ENCODE data around the gene ZNF516.

ZNF516 gene

DNA sequence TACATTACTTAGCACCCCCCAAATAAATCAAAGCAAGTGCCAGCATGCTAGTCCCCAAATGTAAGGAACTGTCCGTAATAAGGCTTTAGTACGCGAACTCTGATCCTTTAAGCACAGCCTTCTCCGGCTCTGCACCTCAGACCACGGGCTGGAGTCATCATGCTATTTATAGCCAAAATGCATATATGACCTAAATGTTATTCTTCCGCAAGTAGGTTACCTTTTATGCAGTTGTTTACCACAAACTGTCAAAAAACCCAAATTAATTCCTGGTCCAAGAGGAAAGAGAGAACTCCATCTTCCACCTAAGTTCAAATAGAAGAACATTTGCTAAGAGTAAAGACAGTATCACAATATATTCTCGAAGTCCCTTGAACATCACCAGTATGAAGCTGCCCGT lies 42.7 kb downstream of the ZNF516 start:
- no peak for DNase-seq (ENCODE audit: low read depth)
- H3K4me3 ChIP-seq (ENCODE audit: low read depth, low read length) = no peak overlapping the region
- TF ChIP-seq, protein P1, sequence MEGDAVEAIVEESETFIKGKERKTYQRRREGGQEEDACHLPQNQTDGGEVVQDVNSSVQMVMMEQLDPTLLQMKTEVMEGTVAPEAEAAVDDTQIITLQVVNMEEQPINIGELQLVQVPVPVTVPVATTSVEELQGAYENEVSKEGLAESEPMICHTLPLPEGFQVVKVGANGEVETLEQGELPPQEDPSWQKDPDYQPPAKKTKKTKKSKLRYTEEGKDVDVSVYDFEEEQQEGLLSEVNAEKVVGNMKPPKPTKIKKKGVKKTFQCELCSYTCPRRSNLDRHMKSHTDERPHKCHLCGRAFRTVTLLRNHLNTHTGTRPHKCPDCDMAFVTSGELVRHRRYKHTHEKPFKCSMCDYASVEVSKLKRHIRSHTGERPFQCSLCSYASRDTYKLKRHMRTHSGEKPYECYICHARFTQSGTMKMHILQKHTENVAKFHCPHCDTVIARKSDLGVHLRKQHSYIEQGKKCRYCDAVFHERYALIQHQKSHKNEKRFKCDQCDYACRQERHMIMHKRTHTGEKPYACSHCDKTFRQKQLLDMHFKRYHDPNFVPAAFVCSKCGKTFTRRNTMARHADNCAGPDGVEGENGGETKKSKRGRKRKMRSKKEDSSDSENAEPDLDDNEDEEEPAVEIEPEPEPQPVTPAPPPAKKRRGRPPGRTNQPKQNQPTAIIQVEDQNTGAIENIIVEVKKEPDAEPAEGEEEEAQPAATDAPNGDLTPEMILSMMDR (IDR thresholded peaks at IDR 0.05; ENCODE audit: control insufficient read depth, extremely low read depth, insufficient read depth) = no peak

DNA sequence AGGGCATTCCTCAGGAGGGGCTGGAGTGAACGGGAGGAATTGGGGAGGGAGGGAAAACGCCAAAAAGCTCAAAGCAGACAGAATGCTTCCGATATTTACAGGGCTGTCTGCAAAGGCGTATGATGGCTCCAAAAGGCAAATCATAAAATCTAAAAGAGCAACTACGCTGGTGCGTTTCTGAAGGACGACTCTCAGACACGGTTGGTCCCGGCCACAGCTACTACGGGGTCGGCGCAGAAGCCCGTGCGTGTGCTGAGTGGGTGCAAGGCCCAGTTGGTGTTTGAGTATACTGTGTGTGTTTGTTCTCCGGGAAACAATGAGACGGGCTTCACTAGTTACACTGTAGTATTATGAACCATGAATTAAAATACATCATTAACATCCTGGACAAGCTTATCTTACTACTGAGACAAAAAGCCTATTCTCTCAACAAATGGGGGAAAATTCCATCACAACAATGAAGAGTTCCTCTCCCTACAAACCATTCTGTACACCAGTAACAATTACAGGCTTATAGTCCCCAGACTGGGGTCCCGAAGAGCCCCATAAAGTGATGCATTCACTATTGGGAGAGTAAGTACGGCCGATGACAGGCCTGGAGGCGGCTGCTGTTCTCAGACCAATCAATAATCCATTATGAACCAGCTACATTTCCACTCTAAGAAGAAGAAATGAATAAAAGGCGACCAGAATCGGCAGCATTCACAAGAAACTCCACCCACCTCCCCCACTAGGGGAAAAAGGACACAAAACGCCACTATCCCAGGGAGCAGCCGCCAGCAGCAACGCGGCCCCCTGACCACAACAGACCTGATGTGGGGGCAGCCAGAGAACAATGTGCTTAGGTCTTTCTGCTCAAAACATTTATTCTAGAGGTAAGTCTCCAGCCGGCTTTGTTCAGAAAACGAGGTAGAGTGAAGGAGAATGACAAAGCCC lies 43.4 kb downstream of the ZNF516 start:
- DNase-seq (ENCODE audit: low read depth) = no peak
- TF ChIP-seq, protein P1 (IDR thresholded peaks at IDR 0.05; ENCODE audit: control insufficient read depth, extremely low read depth, insufficient read depth) = no peak
- H3K4me3 ChIP-seq (ENCODE audit: low read depth, low read length) = no peak overlapping the region

DNA sequence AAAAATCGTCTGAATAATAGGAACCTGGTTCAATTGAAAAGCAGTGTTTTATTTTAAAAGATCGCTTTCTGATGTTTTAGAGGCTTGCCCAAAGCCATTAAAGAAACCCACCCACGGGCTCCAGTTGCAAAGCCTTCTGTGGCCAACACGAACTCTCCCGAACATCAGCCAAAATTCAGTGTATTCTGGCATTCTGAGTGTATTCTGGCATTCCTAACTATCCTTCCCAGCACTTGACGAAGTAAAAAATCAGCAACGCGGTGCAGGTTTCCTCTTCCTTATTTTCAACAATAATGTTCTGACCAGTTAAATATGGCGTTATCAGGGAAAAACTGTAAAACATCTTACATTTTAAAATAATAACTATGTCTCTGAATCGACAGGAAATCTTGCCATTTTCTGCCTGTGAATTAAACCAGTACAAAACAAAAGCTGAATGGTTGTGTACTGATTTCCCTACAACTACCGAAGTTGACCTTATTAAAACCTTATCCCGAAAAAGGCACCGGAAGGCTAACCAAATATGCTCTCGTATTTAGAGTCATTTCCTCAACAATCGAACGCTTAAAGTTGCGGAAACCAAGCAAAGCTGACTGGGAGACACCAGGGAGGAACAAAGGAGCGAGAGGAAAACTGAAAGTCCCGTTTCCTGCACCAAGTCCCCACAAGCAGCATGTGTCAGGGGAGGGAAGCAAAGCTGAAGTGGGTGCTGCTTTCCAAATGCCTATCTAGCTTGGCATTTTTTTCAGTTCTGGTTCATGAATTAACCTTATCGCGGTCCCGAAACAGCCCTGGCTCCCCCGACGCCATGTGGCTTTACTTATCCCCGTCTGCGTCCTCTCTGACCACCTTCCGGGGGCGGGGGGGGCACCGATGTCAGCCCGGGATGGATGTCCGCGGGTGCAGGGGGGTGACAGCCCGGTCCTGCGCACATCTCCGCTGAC lies 44.3 kb downstream of the ZNF516 start:
- TF ChIP-seq, protein P1 (IDR thresholded peaks at IDR 0.05; ENCODE audit: control insufficient read depth, extremely low read depth, insufficient read depth) = no peak
- no peak overlapping the region for H3K4me3 ChIP-seq (ENCODE audit: low read depth, low read length)
- DNase-seq (ENCODE audit: low read depth) = no peak

DNA sequence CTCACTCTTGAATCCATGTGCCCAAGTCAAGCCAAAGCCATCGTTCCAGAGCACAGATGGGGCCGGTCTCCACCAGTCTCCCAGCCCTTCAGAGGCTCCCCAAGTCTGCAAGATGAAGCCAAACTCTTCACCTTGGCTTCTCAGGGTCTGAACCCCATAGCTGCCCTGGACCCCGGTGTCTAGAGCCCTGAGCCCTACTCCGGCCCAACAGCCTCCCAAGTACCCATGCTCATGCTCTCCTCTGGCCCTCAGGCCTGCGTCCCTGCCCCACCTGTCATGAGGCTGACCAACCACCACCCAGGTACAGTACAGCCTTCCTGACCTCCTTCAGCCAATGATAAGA lies 46.0 kb downstream of the ZNF516 start:
- no peak for DNase-seq (ENCODE audit: low read depth)

DNA sequence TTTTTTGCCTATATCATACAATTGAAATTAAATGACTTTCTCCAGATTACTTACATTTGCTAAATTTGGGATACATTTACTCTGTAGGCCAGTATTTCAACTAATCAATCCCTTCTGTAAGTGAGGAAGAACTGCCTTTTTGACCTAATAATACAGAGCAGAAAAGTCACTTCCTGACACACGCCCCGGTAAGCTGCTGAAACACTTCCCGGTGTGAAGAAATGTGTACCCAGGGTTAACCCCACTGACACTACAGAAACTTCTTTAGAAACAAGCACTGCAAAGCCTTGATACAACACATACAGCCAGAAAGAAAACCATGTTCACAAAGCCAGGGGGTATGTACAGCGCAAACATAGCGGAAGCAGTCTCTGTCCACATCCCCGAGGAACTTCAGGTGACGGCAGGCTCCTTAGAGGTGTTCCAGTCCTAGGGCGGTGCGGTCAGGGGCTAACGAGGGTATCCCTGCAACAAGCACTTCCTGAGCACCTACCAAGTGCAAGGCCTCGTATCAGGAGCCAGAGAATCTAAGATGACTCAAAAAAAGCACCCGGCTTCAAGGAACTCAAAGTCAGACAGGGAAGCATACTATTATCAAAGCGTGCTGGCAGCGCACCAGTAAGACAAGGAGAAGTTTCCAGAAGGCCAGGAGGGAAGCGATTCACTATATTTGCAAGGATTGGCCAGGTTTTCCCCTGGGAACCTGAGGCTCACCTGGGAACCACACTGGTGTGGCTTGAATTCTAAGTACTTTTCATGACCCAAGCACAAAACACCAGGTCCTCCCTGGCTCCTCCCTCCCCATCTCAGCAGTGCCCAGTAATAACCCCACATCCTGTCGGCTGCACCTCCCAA lies 46.6 kb downstream of the ZNF516 start:
- TF ChIP-seq, protein P1 (IDR thresholded peaks at IDR 0.05; ENCODE audit: control insufficient read depth, extremely low read depth, insufficient read depth) = no peak
- no peak overlapping the region for H3K4me3 ChIP-seq (ENCODE audit: low read depth, low read length)
- DNase-seq (ENCODE audit: low read depth) = no peak

More for the DNA sequence above, 46.0 kb downstream of the ZNF516 start:
- no peak overlapping the region for H3K4me3 ChIP-seq (ENCODE audit: low read depth, low read length)
- TF ChIP-seq, protein P1 (IDR thresholded peaks at IDR 0.05; ENCODE audit: control insufficient read depth, extremely low read depth, insufficient read depth) = no peak

DNA sequence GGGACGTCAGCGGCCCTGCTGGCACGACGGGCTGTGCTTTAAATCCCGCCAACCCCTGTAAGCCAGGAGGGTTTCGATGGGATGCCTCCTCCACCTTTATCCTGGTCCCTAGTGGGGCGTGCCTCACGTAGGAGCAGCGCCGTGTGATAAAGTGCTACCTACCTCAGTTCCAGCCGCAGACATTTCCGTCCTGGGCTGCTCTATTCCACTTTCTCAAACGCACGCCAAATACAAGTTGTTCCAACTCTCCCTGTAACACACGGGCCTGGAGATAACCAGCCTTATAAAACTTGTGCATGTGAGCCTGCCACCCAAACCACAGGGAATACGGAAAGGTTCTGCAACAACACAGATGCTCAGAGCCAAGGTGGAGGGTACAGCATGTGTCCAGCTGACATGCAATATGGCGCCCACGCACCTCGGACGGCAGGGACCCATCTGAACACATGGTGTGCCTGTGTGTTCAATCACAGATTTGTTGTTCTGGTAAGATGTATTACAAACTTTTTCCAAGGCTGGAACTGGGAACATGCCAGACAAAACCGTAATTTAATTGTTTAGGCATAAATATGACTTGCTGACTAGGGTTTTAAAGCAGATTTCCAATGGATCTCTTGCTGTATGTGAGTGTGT lies 47.7 kb downstream of the ZNF516 start:
- TF ChIP-seq, protein P1 (IDR thresholded peaks at IDR 0.05; ENCODE audit: control insufficient read depth, extremely low read depth, insufficient read depth) = no peak
- no peak overlapping the region for H3K4me3 ChIP-seq (ENCODE audit: low read depth, low read length)
- DNase-seq (ENCODE audit: low read depth) = no peak
